GM21576 (cell line): ENCODE data around the gene HPS5.

Source experiments
- ATAC-seq: cut with Tn5 transposase; IDR thresholded peaks from one replicate; pipeline ENCODE4 v1.9.1; 2021; ENCODE audit warnings: mild to moderate bottlenecking, moderate library complexity; ENCODE audit not compliant: unreplicated experiment

The HPS5 gene

DNA sequence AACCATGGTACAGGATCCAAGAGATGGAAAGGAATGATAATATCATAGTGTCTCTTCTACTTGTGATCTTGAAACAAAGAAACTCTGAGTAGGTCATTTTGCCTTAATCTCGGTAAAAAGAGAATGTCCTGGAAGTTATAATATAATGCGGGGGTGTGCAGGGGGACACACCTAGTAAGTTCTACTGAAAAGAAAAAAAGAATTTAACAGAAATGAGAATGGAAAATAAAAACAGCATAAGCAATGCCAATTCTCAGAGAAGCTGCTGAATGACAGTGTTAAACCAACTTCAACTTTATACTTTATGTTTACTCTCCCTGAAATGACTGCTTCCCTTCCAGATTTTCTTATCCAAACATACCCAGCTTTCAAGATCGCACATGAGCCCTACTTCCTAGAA, 2.0 kb downstream of the HPS5 start:
- ATAC-seq, result no peak

DNA sequence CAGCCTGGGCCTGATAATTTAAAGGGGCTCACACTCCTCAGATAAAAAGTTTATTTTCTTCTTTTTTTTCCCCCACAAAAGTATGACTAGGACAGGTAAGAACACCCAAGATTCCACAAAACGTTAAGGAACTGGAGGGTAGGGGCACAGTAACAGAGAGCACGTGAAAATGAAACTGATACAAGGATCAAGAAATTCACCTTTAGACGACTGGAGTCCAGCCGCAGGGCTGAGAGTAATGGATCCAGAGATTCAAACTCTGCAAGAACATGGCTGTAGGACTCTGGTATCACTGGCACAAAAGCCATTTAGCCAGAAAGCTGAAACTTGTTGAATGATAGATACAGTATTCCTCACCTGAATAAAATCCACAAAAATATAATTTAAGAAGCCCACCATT, 4.4 kb downstream of the HPS5 start:
- no peak for ATAC-seq

DNA sequence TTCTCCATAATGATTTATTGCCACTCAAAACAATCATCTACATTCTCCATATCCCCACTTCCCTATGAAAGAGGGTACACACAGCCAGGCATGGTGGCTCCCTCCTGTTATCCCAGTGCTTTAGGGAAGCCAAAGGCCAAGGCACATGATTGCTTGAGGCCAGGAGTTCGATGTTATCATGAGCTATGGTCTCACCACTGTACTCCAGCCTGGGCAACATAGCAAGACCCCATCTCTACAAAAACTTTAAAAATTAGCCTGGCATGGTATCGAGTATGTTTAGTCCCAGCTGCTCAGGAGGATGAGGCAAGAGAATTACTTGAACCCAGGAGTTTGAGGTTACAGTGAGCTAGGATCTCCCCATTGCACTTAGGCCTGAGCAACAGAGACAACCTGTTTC, 6.0 kb downstream of the HPS5 start:
- no peak for ATAC-seq

DNA sequence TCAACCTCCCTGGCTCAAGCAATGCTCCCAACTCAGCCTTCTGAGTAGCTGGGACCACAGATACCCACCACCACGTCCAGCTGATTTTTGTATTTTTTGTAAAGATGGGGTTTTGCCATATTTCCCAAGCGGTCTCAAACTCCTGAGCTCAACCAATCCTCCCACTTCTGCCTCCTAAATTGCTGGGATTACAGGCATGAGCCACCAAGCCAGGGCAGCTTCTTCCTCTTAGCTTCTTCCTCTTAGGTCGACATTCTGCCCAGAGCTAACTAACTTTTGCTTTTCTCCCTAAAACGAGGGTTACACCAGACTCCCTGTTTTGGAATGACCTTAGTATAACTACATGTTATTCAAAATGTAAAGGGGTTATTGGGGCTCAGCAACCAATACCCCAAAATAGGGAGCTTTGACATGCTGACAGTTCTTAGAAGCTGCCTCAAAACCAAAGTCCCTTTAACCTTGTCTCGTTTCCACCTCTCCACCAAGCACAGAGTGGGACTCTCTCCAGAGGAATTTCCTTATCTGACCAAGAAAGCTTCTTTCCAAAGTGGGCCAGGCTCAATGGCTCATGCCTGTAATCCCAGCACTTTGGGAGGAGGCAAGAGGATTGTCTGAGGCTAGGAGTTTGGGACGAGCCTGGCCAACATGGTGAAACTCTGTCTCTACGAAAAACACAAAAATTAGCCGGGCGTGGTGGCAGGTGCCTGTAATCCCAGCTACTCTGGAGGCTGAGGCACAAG, 7.0 kb downstream of the HPS5 start:
- no peak for ATAC-seq

DNA sequence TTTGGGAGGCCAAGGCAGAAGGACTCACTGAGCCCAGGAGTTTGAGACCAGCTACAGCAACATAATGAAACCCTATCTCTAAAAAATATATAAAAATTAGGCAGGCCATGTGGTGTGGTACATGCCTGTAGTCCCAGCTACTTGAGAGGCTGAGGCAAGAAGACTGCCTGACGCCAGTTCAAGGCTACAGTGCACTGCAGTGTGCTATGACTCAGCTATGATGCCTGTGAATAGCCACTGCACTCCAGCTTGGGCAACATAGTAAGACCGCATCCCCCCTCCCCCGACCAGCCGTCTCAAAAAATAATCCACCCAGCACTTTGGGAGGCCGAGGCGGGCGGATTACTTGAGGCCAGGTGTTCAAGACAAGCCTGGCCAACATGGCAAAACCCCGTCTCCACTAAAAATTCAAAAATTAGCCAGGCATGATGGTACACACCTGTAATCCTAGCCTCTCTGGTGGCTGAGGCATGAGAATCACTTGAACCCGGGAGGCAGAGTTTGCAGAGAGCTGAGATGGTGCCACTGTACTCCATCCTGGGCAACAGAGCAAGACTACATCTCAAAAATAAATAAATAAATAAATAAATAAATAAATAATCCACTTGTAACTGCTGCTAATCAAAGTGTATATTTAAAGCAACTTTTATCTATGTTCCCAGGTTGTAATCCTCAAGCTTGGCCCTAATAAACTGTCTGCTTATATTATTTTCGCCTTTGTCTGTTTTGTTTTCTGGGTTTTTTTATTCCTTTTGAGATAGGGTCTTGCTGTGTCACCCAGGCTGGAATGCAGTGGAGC, 7.8 kb downstream of the HPS5 start:
- ATAC-seq, result no peak

DNA sequence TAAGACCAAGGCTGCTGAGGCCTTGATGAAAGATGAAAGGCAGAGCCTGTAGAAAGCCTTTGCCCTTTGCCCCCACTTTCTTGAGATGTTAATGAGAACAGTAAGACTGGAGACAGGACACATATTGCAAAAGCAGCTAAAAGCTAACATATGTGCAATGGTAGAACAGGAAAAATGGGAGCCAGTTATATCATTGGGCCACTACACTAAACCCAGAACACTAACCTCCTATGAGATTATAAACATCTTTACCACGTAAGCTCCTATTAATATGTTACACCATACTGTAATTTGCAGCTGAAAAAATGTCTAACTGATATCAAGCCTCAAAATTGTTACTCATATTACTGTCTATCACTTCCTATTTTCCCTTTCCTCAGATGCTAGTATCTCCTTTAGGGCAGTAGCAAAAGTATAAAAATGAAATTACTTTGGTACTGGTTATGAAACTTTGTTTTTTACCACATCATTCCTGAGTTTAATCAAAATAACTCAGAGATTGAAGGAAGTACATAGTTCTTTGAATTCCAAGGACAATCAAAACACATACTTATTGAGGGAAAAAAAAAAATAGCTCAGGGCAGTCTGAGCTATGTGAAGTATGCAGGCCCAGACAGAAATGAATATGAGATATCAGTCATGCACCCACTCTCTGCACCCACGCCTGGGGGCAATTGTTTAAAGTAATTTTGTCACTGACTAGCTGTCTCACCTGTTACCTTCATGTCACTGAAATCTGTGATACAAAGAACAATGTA, 9.1 kb downstream of the HPS5 start:
- ATAC-seq, result no peak

DNA sequence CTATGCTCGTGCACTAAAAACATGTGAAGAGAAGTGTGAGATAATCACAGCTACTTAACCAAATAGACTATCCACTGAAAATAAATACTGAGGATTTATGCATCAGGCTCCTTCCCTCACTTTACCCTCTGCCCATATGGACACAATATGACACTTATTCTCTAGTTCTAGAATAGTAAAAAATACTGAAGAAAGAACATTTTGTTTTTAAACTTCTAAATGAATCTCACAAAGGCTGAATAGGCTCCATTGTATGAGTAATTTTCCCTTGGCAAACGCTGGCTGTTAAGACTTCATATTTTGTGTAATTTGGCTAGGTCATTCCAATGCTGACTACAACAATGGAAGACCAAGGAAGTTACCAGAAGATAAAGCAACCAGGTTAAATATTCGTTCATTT, 9.9 kb downstream of the HPS5 start:
- ATAC-seq, result no peak

DNA sequence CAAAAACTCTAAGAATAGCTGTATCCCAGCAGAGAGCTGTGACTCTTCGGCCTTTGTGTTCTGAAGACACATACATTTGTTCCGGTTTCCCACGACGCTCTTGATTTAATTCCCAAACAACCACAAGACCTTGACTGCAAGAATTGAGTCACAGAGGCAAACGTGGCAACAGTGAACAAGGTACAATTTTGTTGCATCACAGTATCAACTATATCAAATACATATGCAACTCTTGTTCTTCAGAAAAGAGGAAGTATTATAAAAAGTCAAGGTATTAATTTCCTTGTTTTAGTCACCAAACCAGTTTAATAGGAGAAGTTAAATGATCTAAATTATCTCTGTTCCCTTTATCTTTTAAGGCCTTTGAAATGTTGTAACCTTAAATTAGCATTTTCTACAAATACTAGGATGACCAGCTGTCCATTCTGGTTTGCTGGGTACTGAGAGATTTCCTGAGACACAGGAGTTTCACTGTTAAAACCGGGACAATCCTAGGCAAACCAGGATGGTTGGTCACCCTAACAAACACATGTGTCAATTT, 11.1 kb downstream of the HPS5 start:
- ATAC-seq, result peak; percentile 41

DNA sequence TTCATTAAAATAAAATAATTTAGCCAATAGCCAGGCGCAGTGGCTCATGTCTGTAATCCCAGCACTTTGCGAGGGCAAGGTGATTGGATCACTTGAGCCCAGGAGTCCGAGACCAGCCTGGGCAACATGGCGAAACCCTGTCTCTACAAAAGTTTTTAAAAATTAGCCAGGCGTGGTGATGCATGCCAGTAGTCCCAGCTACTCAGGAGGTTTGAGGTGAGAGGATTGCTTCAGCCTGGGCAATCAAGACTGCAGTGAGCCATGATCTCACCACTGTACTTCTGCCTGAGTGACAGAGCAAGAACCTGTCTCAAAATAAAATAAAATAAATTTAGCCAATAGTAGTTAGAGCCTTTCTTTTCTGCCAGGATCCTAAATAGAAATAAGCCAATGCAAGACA, 12.2 kb downstream of the HPS5 start:
- ATAC-seq, result no peak

DNA sequence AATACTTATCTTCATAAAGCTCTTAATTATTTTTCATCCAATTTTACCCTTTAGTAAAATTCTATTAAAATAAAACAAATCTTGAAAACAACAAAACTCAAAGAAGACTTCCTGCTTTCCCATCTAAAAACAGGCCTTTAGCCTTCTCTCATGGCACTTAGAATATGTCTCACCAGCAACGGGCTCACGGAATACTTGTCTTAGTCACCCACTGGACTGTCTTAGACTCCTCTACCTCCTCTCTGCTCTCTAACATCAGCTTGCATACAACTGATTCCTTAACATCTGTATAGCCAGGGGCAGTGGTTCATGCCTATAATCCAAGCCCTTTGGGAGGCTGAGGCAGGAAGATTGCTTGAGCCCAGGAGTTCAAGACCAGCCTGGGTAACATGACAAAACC, 13.7 kb downstream of the HPS5 start:
- no peak for ATAC-seq

DNA sequence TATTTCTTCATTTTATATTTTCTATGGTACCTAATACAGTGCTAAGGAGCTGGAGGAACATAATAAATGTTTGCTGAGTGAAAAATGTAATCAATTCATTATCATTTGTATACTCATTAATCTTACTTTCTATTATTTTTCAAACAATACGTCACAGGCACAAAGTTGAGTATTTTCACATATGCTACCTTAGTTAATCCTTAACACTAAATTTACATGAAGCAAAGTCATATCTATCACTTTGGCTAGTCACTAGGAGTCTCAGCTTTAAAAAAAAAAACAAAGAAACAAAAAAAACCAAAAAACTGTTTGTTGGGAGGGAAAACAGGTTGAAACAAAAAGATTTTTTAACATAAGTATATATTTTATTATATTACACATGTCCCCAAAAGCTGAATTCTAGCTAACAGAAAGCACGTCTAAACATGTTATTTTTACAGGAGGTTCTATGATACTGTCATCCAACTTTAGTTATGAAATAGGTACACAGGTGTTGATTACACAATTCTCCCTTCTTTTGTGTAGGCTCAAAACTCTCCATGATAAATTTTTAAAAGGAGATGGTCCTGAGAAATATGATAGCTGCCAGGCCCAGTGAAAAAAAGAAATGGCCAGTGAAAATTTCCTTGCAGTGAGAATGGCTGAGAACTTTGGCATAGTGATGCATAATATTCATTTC, 14.3 kb downstream of the HPS5 start:
- ATAC-seq, result no peak

DNA sequence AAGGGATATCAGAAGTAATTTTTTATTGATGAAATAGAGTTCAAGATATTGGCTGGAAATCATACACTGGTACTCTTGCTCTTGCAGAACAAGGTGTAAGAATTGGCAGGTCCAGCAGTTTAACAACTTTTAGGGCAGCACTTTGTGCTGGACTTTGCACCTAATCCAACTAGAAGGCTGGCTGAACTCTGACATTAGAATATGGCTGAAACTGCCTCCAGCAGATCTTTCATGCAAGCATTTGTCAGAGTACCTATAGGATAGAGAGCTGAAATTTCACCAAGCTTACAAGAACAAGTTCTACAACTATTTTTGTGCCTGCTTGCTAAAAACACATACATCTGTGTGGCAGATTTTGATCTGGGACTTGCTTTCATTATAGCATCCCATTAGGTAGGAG, 17.2 kb downstream of the HPS5 start:
- ATAC-seq, result no peak

DNA sequence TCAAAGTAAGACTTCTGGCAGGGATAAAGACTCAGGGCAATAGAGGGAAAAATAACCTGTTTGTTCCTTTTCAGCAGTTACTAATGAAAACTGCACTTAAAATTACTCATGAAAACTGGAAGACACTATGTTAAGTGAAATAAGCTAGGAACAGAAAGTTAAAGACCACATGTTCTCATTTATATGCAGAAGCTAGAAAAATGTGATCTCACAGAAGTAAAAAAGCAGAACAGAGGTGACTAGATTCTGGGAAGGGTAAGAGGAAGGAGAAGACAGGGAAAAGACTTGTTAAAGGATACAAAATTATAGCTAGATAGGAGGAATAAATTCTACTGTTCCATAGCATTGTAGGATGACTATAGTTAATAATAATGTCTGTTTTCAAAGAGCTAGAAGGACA, 22.2 kb downstream of the HPS5 start:
- no peak for ATAC-seq

DNA sequence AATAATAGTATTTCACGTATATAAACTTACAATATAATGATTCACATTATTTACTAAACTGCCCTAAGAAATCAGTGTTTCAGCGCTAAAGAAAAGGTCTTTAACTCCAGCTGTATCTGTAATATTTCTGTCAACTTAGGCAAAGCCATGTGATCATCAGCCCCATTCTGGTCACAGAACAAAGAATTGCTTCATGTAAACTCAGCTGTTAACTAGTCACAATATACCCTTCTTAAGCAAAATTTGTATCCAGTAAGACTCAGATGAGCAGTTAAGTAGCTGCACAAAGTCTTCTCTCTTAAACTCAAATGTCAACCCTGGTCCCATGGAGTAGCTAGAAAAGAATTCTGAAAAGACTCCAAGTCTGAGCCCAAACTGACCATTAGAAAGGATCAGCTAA, 26.6 kb downstream of the HPS5 start:
- ATAC-seq, result no peak

DNA sequence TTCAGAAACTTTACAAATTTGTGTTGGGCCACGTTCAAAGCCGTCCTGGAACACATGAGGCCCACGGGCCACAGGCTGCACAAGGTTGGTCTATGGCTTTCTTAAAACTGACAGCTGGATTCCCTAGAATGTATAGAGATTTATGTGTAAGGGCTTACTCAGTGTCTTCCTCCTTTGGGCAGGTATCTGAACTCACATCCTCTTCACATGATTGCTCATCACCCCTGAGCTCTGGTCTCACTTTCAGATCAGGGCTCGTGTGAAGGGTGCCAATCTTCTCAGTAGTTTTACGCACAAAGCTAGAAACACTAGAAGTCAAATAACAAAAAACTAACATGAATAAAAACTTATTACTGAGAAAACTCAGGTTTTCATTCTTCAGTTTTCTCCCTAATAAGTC, 27.1 kb downstream of the HPS5 start:
- peak; percentile 83 for ATAC-seq

DNA sequence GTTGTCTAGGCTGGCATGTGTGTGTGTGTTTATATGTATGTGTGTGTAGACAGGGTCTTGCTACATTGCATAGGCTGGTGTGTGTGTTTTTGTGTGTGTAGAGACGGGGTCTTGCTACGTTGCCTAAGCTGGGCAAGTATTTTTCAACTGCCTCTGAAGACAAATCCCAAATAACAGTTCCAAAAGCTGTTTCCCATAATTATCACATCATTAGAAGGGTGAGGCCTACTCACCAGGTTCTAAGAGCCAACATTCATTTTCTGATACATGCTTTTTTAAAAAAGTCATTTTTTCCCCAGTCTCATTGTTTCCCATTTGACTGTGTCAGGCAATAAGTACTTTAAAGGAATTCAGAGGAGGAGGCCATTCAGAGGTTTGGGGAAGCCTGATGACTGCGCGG, 33.0 kb downstream of the HPS5 start:
- ATAC-seq, result no peak

DNA sequence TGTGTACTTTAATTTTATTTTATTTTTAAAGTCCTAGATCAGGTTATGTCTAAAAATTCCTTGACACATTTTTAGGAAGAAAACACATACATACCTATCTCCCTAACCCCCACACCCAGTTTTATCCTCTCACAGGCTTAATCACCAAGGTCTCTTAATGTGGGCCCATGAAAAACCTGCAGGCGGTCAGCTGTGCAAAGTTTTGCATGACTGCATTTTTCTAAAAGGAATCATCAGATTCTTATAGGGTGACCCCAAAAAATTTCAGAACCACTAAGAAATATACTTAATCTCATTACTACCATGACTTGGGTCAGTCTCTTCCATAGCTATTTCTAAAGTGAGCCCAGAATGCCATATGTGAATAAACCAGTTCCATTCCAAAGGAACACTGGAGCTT, 36.1 kb downstream of the HPS5 start:
- ATAC-seq, result no peak

DNA sequence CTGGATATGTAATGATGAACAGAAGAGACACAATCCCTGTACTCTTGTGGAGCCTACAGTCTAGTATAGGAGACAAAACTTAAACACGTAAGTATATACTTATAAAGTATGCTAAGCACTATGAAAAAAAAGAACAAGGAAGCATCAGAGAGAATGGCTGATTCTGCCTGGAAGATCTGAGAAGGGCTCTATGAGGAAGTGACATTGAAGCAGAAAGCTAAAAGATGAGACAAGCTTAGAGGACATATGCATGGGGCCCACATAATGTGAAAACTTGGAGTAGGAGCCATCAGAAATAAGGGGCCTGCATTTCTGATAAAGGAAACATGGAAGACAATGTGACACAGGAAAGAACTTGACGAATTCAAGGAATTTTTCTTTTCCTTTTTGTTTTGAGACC, 39.3 kb downstream of the HPS5 start:
- ATAC-seq, result no peak

DNA sequence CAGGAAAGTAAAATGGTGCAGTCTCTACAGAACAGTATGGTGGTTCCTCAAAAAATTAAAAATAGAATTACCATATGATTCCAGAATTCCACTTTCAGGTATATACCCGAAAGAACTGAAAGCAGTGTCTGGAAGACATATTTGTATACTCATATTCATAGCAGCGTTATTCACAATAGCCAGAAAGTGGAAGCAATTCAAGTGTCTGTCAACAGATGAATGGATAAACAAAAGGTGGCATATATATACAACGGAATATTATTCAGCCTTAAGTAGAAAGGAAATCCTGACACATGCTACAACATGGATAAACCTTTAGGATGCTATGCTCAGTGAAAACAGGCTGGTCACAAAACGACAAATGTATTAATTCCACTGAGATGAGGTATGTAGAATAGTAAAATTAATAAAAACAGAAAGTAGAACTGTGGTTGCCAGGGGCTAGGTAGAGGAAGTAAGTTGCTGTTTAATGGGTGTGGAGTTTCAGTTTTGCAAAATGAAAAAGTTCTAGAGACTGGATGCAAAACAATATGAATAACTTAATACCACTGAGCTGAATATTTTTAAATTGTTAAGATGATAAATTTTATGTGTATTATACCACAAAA, 41.4 kb downstream of the HPS5 start:
- ATAC-seq, result peak; percentile 92

DNA sequence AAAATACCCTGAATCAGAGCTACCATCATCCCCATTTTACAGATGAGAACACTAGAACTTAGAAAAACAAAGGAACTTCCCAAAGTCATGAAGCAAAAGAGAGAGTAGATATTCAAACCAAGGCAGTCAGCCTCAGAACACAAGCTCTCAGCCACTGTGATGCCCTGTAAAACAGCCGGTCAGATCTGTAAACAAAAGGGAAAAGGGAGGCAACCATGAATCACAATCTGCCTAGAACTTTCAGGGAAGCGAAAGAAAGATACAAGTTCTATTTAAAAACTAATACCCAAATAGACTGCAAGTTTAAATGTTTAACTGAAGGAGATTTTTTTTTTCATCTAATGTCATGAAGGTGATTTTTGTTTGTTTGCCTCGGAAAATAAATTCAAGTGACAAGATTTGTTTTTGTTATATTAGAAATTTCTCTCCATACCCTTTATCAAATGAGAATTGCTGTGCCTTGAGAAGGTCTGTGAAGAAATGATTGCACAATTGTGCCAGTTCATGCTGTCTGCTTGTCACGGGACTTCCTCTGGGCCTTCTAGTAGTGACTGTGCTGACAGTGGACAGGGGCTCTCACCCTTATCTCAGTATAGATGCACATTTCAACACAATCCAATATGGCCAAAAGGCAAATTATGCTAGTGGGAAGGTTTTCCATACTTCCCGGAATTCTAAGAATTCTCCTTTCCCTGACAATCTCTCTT, 44.2 kb downstream of the HPS5 start:
- ATAC-seq, result no peak
